GM23338 (cell line): ENCODE results near the gene VCL. TPM values are rescaled to one million over a fixed set of nuclear protein-coding genes. Genes with fewer than 3 reads are reported as not detected.

Experiments used
- ATAC-seq: fragments of 200-7000 bp; cut with Tn5 transposase; 3 replicates; pipeline ENCODE4 v1.9.1; 2020
- DNase-seq: peaks from one replicate; pipeline ENCODE4 v3.0.0-alpha.2; 2015; ENCODE audit warnings: low spot score
- H2AFZ ChIP-seq: fragments of 200-600 bp; sonication (generic); 2 replicates; pipeline ENCODE4 v1.8.0; 2016; ENCODE audit warnings: antibody characterized with exemption, mild to moderate bottlenecking, moderate library complexity
- H3F3A ChIP-seq: fragments of 200-600 bp; sonication (generic); replicated peaks from 2 replicates; pipeline ENCODE4 v1.8.0; 2017; ENCODE audit warnings: antibody characterized with exemption, mixed run types, low read depth
- H3K27ac ChIP-seq: fragments of 200-600 bp; sonication (generic); 2 replicates; pipeline ENCODE4 v1.6.1; 2016; ENCODE audit warnings: low read depth
- H3K27me3 ChIP-seq: fragments of 200-600 bp; sonication (generic); 2 replicates; pipeline ENCODE4 v1.8.0; 2016; ENCODE audit warnings: mild to moderate bottlenecking, mixed run types, moderate library complexity; ENCODE audit not compliant: insufficient read depth
- H3K36me3 ChIP-seq: fragments of 200-600 bp; sonication (generic); 2 replicates; pipeline ENCODE4 v1.8.0; 2016; ENCODE audit warnings: mild to moderate bottlenecking; ENCODE audit not compliant: insufficient read depth
- H3K4me1 ChIP-seq: fragments of 200-600 bp; sonication (generic); 2 replicates; pipeline ENCODE4 v1.8.0; 2016; ENCODE audit warnings: mild to moderate bottlenecking, moderate library complexity; ENCODE audit not compliant: insufficient read depth
- H3K4me2 ChIP-seq: fragments of 200-600 bp; sonication (generic); 2 replicates; pipeline ENCODE4 v1.7.1; 2017; ENCODE audit warnings: mixed run types
- H3K4me3 ChIP-seq: fragments of 200-600 bp; sonication (generic); 2 replicates; pipeline ENCODE4 v1.6.1; 2016; ENCODE audit warnings: mixed run types
- H3K79me2 ChIP-seq: fragments of 200-600 bp; sonication (generic); replicated peaks from 2 replicates; pipeline ENCODE4 v1.8.0; 2017; ENCODE audit warnings: mild to moderate bottlenecking; ENCODE audit not compliant: insufficient read depth
- H3K9me2 ChIP-seq: fragments of 200-600 bp; sonication (generic); 2 replicates; pipeline ENCODE4 v1.8.0; 2017; ENCODE audit not compliant: insufficient read depth
- H4K20me1 ChIP-seq: fragments of 200-600 bp; sonication (generic); replicated peaks from 2 replicates; pipeline ENCODE4 v1.8.0; 2017; ENCODE audit warnings: mild to moderate bottlenecking; ENCODE audit not compliant: insufficient read depth
- H3K27ac Mint-ChIP-seq: 2 replicates; pipeline ENCODE4 v1.8.0; 2020; ENCODE audit warnings: inconsistent platforms, mild to moderate bottlenecking, moderate library complexity, mixed read lengths
- H3K27me3 Mint-ChIP-seq: 3 replicates; pipeline ENCODE4 v1.8.0; 2022; ENCODE audit warnings: low read depth, mild to moderate bottlenecking, moderate library complexity, mixed read lengths, inconsistent platforms; ENCODE audit not compliant: insufficient read depth, poor library complexity
- H3K36me3 Mint-ChIP-seq: 3 replicates; pipeline ENCODE4 v1.8.0; 2021; ENCODE audit warnings: low read depth, mild to moderate bottlenecking, inconsistent platforms, moderate library complexity, mixed read lengths
- H3K4me1 Mint-ChIP-seq: 3 replicates; pipeline ENCODE4 v1.8.0; 2020; ENCODE audit warnings: mild to moderate bottlenecking, inconsistent platforms, mixed read lengths
- H3K4me3 Mint-ChIP-seq: 3 replicates; pipeline ENCODE4 v1.8.0; 2021; ENCODE audit warnings: moderate library complexity, mild to moderate bottlenecking, inconsistent platforms, mixed read lengths
- H3K9me3 Mint-ChIP-seq: 3 replicates; pipeline ENCODE4 v1.8.0; 2020; ENCODE audit warnings: moderate library complexity, mild to moderate bottlenecking, inconsistent platforms, mixed read lengths
- STAT1 ChIP-seq: IDR thresholded peaks from one replicate; pipeline ENCODE4 v1.6.1; 2016; ENCODE audit warnings: antibody characterized with exemption; ENCODE audit not compliant: unreplicated experiment
- ZNF462 ChIP-seq: fragments of 250-450 bp; sonication (Bioruptor Pico); IDR thresholded peaks from 2 replicates; pipeline ENCODE4 v1.5.0; 2020; ENCODE audit warnings: mild to moderate bottlenecking, moderate library complexity
- polyA plus RNA-seq: library from polyadenylated mRNA; unstranded; fragments of >200 nt; fragmentation: Nextera tagmentation; extraction: Ambion mirVana; gene quantifications from 2 replicates; pipeline ENCODE4 v1.2.1, GENCODE V29; 2016
- total RNA-seq: library from RNA; depleted of rRNA; stranded (reverse); fragments of >200 nt; shearing (Covaris generic); gene quantifications from 2 replicates; pipeline ENCODE4 v1.2.3, GENCODE V29; 2014
- TF ChIP-seq, protein P1 (sequence below), 2 experiments: fragments of 200-600 bp in 1 of 2; sonication (generic) in 1 of 2; conservative IDR thresholded peaks; 2 replicates each; pipeline versions ENCODE4 v1.5.1 to v1.6.1; 2016 to 2017; ENCODE audit warnings: antibody characterized with exemption in 2 of 2, low read depth in 2 of 2, mild to moderate bottlenecking in 2 of 2, moderate library complexity in 1 of 2

The VCL gene
- total and polyA plus RNA-seq, 2 experiments from 2014 or later = 60.7 to 254 TPM

DNA sequence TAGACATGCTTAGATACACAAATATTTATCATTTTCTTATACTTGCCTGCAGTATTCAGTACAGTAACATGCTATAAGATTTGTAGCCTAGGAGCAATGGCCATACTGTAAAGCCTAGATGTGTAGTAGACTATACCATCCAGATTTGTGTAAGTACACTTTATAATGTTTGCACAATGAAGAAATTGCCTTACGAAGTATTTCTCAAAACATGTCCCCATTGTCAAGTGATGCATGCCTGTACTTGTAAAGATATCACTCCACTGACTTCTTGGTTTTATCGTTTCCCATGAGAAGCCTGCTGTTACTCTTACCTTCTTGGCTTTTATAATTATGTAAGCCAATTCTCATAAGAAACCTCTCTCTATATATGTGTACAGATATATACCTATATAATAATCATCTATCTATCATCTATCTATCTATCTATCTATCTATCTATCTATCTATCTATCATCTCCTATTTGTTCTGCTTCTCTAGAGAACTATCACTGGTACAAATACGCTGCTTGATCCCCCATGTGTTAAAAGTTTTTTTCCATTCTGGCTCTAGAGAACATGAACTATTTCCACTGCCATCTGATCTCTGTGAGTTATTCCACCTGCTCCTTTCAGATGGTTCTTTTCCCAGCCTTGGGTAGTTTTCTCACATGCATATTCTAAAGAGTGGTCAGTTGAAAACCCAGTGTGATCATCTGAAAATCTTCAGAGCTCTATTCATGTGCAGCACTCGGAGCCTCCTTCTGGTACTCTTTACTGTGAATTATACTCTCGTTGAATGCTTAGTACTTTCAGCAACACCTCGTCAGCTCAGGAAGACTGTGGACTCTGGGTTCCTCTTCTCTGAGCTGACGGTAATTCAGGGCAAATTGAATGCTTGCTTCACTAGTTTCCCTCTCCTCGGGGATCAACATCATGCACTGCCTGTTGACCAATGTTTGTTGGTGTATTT lies 14.5 kb upstream of the VCL start:
- no peaks in the 10 kb centered on the region for H3K36me3 Mint-ChIP-seq
- Histone ChIP-seq H3K36me3 (no peaks in the 10 kb centered on the region), H4K20me1 (no peaks in the 10 kb centered on the region), H3K27me3 (no peaks in the 10 kb centered on the region), H3F3A (no peaks in the 10 kb centered on the region), H3K4me1 (peaks cover 15% of the 10 kb centered on the region), H2AFZ (peak overlapping the region; percentile 97), H3K4me3 (no peak overlapping the region), H3K4me2 (no peak overlapping the region), H3K27ac (peak overlapping the region; percentile 74), H3K9me2 (no peaks in the 10 kb centered on the region), H3K79me2 (no peaks in the 10 kb centered on the region)
- H3K4me1 Mint-ChIP-seq = peaks cover 19% of the 10 kb centered on the region
- no peaks in the 10 kb centered on the region for H3K27me3 Mint-ChIP-seq
- TF ChIP-seq STAT1 (no peak), ZNF462 (CRISPR knock-in tag) (no peak)
- TF ChIP-seq, protein P1, sequence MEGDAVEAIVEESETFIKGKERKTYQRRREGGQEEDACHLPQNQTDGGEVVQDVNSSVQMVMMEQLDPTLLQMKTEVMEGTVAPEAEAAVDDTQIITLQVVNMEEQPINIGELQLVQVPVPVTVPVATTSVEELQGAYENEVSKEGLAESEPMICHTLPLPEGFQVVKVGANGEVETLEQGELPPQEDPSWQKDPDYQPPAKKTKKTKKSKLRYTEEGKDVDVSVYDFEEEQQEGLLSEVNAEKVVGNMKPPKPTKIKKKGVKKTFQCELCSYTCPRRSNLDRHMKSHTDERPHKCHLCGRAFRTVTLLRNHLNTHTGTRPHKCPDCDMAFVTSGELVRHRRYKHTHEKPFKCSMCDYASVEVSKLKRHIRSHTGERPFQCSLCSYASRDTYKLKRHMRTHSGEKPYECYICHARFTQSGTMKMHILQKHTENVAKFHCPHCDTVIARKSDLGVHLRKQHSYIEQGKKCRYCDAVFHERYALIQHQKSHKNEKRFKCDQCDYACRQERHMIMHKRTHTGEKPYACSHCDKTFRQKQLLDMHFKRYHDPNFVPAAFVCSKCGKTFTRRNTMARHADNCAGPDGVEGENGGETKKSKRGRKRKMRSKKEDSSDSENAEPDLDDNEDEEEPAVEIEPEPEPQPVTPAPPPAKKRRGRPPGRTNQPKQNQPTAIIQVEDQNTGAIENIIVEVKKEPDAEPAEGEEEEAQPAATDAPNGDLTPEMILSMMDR (conservative IDR thresholded peaks at IDR 0.05; ENCODE audit: low read depth in 2 of 2) = no peak
- DNase-seq (no peak), ATAC-seq (peak; percentile 57)
- H3K4me3 Mint-ChIP-seq = no peak overlapping the region
- H3K27ac Mint-ChIP-seq = no peak overlapping the region
- no peaks in the 10 kb centered on the region for H3K9me3 Mint-ChIP-seq
